HG03139 (cell line): ENCODE data around the gene CEP85L.

Experiments used
- ATAC-seq: cut with Tn5 transposase; IDR thresholded peaks from one replicate; pipeline ENCODE4 v1.9.1; 2021; ENCODE audit not compliant: unreplicated experiment

CEP85L gene

GRCh38 chr6:118651282-118652050, at the start of gene CEP85L:
Gene CEP85L, minus strand, starts transcription at chr6:118651591. Its CDS starts 322 bp downstream, at chr6:118651269.
- ATAC-seq: peak; percentile 89

- ATAC-seq: no peak
These were observed 49.1 kb upstream of the CEP85L start for GRCh38 chr6:118700531-118700930.

- no peak for ATAC-seq
These were observed 46.2 kb upstream of the CEP85L start for GRCh38 chr6:118697554-118697953.

- no peak for ATAC-seq
These were observed 44.9 kb upstream of the CEP85L start for GRCh38 chr6:118696271-118696670.

- ATAC-seq: no peak
These were observed 42.2 kb upstream of the CEP85L start for GRCh38 chr6:118693562-118693961.

GRCh38 chr6:118685823-118686449, 34.5 kb upstream of the CEP85L start:
- ATAC-seq: no peak

- no peak for ATAC-seq
These were observed 32.8 kb upstream of the CEP85L start for GRCh38 chr6:118683881-118684872.

- ATAC-seq: no peak
These were observed 29.2 kb upstream of the CEP85L start for GRCh38 chr6:118680452-118681095.

- no peak for ATAC-seq
These were observed 28.0 kb upstream of the CEP85L start for GRCh38 chr6:118679327-118679901.

- ATAC-seq: no peak
These were observed 27.5 kb upstream of the CEP85L start for GRCh38 chr6:118678866-118679265.

GRCh38 chr6:118677193-118677592, 25.8 kb upstream of the CEP85L start:
- no peak for ATAC-seq

- ATAC-seq: no peak
These were observed 23.8 kb upstream of the CEP85L start for GRCh38 chr6:118675225-118675624.

GRCh38 chr6:118674772-118675171, 23.4 kb upstream of the CEP85L start:
- ATAC-seq: no peak

- ATAC-seq: no peak
These were observed 21.3 kb upstream of the CEP85L start for GRCh38 chr6:118672678-118673077.

- no peak for ATAC-seq
These were observed 18.2 kb upstream of the CEP85L start for GRCh38 chr6:118669561-118669960.

GRCh38 chr6:118668761-118669385, 17.5 kb upstream of the CEP85L start:
- no peak for ATAC-seq

GRCh38 chr6:118667988-118668387, 16.6 kb upstream of the CEP85L start:
- no peak for ATAC-seq

- ATAC-seq: peak; percentile 51
These were observed 13.6 kb upstream of the CEP85L start for GRCh38 chr6:118665011-118665410.

- no peak for ATAC-seq
These were observed 12.9 kb upstream of the CEP85L start for GRCh38 chr6:118663993-118664985.
